Measurements from ENCODE around the gene GDI2.

GRCh38 chr10:5843686-5844344 lies 30.6 kb upstream of the GDI2 start:
- no peak for TF ChIP-seq CTCF (IDR thresholded peaks at IDR 0.05 in 2 of 3, conservative IDR thresholded peaks at IDR 0.05 in 1 of 3; ENCODE audit: borderline replicate concordance in 1 of 3, insufficient read depth in 1 of 3, low read depth in 2 of 3, low read length in 2 of 3)
- TF ChIP-seq ELF1 (IDR thresholded peaks at IDR 0.05; ENCODE audit: borderline replicate concordance, low read depth): no peak
- TF ChIP-seq ATF3 (IDR thresholded peaks at IDR 0.05): no peak
- no peak for TF ChIP-seq ZNF274 (IDR thresholded peaks at IDR 0.05; ENCODE audit: low read depth, low read length)
- no peak for TF ChIP-seq MAX (IDR thresholded peaks at IDR 0.05)
- no peak for TF ChIP-seq EZH2 (IDR thresholded peaks at IDR 0.05)
- no peak for TF ChIP-seq YY1 (IDR thresholded peaks at IDR 0.05; ENCODE audit: extremely low read depth, insufficient replicate concordance, low read depth, low read length)
- TF ChIP-seq SRF (IDR thresholded peaks at IDR 0.05; ENCODE audit: low read depth): no peak
- TF ChIP-seq POLR2A (IDR thresholded peaks at IDR 0.05; ENCODE audit: borderline replicate concordance, extremely low read depth, insufficient read depth, insufficient read length): no peak
- no peak for TF ChIP-seq POLR2AphosphoS5 (IDR thresholded peaks at IDR 0.05; ENCODE audit: low read depth, low read length)
